AG04450 (cell line): Measurements from ENCODE around the gene USP3. TPM values are rescaled to one million over a fixed set of nuclear protein-coding genes. Genes with fewer than 3 reads are reported as not detected.
"Not testable (repeated sequence)": the region's sequence is repeated elsewhere in the genome, so short reads cannot be mapped to it uniquely, and the experiment has no call there.

Experiments
- CTCF ChIA-PET: fragments of 300-600, 350-600 bp; formaldehyde crosslinking; extraction: SDS; loops from one replicate; lab custom pipeline; 2022; ENCODE audit warnings: antibody characterized with exemption, inconsistent platforms; lab: Charles Lee
- POLR2A ChIA-PET: fragments of 350-600 bp; formaldehyde crosslinking; extraction: SDS; loops from one replicate; lab custom pipeline; 2021; ENCODE audit warnings: antibody characterized with exemption, inconsistent platforms; lab: Yijun Ruan, JAX
- DNase-seq: peaks from one replicate; pipeline ENCODE4 v3.0.0-alpha.2; 2011; ENCODE audit warnings: low read depth, low spot score
- H3K27ac ChIP-seq: one replicate; pipeline ENCODE4 v1.5.1; 2012; ENCODE audit warnings: low read depth, low read length, control low read depth
- H3K27me3 ChIP-seq: one replicate; pipeline ENCODE4 v1.6.0; 2012; ENCODE audit warnings: low read length; ENCODE audit not compliant: control insufficient read depth, insufficient read depth
- H3K4me3 ChIP-seq: 2 replicates; pipeline ENCODE4 v1.5.1; 2011; ENCODE audit warnings: mild to moderate bottlenecking, low read depth, low read length, control low read depth
- H3K9me3 ChIP-seq: 2 replicates; pipeline ENCODE4 v1.5.1; 2012; ENCODE audit warnings: low read length; ENCODE audit not compliant: control insufficient read depth, insufficient read depth
- CTCF ChIP-seq: IDR thresholded peaks from 2 replicates; pipeline ENCODE4 v1.5.1; 2011; ENCODE audit warnings: low read depth, low read length, control low read depth, inconsistent platforms
- polyA plus RNA-seq: library from polyadenylated mRNA; depleted of rRNA; stranded (reverse); fragments of >200 nt; gene quantifications from 2 replicates; pipeline ENCODE4 v1.2.3, GENCODE V29; 2011

The USP3 gene
- polyA plus RNA-seq, 1 experiment, result 30.7 TPM

- ChIA-PET CTCF (interaction anchor here (0.8 to 3.1 kb wide), 2 partner anchors 10 to 456 kb away, joined by 3 to 22 read pairs; no protein-coding TSS in a partner anchor), POLR2A (interaction anchor here (0.6 kb wide), 1 partner anchor 336 kb away, joined by 3 read pairs; no protein-coding TSS in a partner anchor)
- no peaks in the 10 kb centered on the region for H3K9me3 ChIP-seq
- TF ChIP-seq CTCF, result no peak
- no peak overlapping the region for H3K27ac ChIP-seq
- H3K27me3 ChIP-seq, result no peaks in the 10 kb centered on the region
- no peak overlapping the region for H3K4me3 ChIP-seq
- no peak for DNase-seq
Measured at GRCh38 chr15:63612300-63612699, 107.9 kb downstream of the USP3 start.

- no peak overlapping the region for H3K27ac ChIP-seq
- ChIA-PET CTCF (no interaction called here), POLR2A (no interaction called here)
- TF ChIP-seq CTCF, result no peak
- H3K27me3 ChIP-seq, result no peaks in the 10 kb centered on the region
- no peak for DNase-seq
- no peak overlapping the region for H3K4me3 ChIP-seq
- no peaks in the 10 kb centered on the region for H3K9me3 ChIP-seq
Measured at GRCh38 chr15:63615935-63616334, 111.5 kb downstream of the USP3 start.

GRCh38 chr15:63617147-63617546 is 112.8 kb downstream of the USP3 start:
- H3K27me3 ChIP-seq, DNase-seq, H3K9me3 ChIP-seq, POLR2A ChIA-PET, H3K4me3 ChIP-seq, H3K27ac ChIP-seq, CTCF ChIA-PET: not testable (repeated sequence)

- H3K9me3 ChIP-seq, H3K27ac ChIP-seq, H3K27me3 ChIP-seq, CTCF ChIA-PET, POLR2A ChIA-PET, H3K4me3 ChIP-seq, DNase-seq: not testable (repeated sequence)
Measured at GRCh38 chr15:63617627-63618026, 113.2 kb downstream of the USP3 start.

- POLR2A ChIA-PET, CTCF ChIA-PET, H3K27me3 ChIP-seq, H3K27ac ChIP-seq, DNase-seq, H3K9me3 ChIP-seq, H3K4me3 ChIP-seq: not testable (repeated sequence)
Measured at GRCh38 chr15:63620760-63621159, 116.4 kb downstream of the USP3 start.

GRCh38 chr15:63623232-63623969 is 119.0 kb downstream of the USP3 start:
- CTCF ChIA-PET, result interaction anchor here (3.0 kb wide), 1 partner anchor 13 kb away, joined by 16 read pairs; no protein-coding TSS in a partner anchor
- no peak for TF ChIP-seq CTCF
- POLR2A ChIA-PET, result no interaction called here
- H3K27me3 ChIP-seq, result no peaks in the 10 kb centered on the region
- no peak for DNase-seq
- H3K9me3 ChIP-seq, result no peaks in the 10 kb centered on the region
- no peak overlapping the region for H3K27ac ChIP-seq
- no peak overlapping the region for H3K4me3 ChIP-seq
